Glutamatergic neuron (in vitro differentiated cells): Measurements from ENCODE around the gene FHOD3. TPM values are rescaled to one million over a fixed set of nuclear protein-coding genes. Genes with fewer than 3 reads are reported as not detected.
A peak's percentile ranks its signal among the peaks of the same experiment; 100 is the strongest.

ENCODE experiments used
- DNase-seq: peaks from one replicate; pipeline ENCODE4 v3.0.0; 2022
- H3K27ac Mint-ChIP-seq: one replicate; pipeline ENCODE4 v1.8.0; 2020; ENCODE audit warnings: mild to moderate bottlenecking, mixed read lengths, inconsistent platforms; ENCODE audit not compliant: unreplicated experiment
- H3K27me3 Mint-ChIP-seq: one replicate; pipeline ENCODE4 v1.8.0; 2020; ENCODE audit warnings: mild to moderate bottlenecking, moderate library complexity, mixed read lengths, inconsistent platforms; ENCODE audit not compliant: unreplicated experiment
- H3K36me3 Mint-ChIP-seq: one replicate; pipeline ENCODE4 v1.8.0; 2020; ENCODE audit warnings: mild to moderate bottlenecking, mixed read lengths, inconsistent platforms; ENCODE audit not compliant: unreplicated experiment
- H3K4me1 Mint-ChIP-seq: one replicate; pipeline ENCODE4 v1.8.0; 2020; ENCODE audit warnings: mild to moderate bottlenecking, low read depth, mixed read lengths, inconsistent platforms; ENCODE audit not compliant: unreplicated experiment
- H3K4me3 Mint-ChIP-seq: one replicate; pipeline ENCODE4 v1.8.0; 2020; ENCODE audit warnings: mild to moderate bottlenecking, mixed read lengths, inconsistent platforms; ENCODE audit not compliant: unreplicated experiment
- H3K9me3 Mint-ChIP-seq: one replicate; pipeline ENCODE4 v1.8.0; 2020; ENCODE audit warnings: mild to moderate bottlenecking, moderate library complexity, mixed read lengths, inconsistent platforms; ENCODE audit not compliant: unreplicated experiment
- total RNA-seq: library from RNA; stranded (reverse); fragmentation: NEBNext Ultra II Directional; extraction: Animal tissue kit (Norgen Biotek cat#: 25700); gene quantifications from one replicate; pipeline ENCODE4 v1.2.1, GENCODE V29; 2021; ENCODE audit not compliant: unreplicated experiment
- TF ChIP-seq, protein P1 (sequence below): fragments of 200-600 bp; sonication (generic); IDR thresholded peaks from one replicate; pipeline ENCODE4 v1.5.0; 2021; ENCODE audit not compliant: partially characterized antibody, unreplicated experiment

Gene FHOD3
- total RNA-seq, 1 donor from 2014 or later: 21.2 TPM

DNA sequence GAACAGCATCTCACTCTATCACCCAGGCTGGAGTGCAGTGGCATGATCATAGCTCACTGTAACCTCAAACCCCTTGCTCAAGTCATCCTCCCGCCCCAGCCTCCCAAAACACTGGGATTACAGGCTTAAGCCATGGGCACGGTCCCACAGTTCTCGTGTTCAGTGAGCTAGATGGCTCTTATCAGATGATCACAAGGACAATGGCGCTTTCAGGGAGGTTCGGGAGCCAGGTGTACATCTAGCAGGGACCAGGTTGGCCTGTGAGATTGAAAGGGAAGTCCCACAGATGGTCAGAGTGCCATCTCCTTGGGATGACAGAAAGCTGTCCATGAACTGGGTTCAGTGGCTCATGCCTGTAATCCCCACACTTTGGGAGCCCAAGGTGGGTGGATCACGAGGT is 14.1 kb upstream of the FHOD3 start:
- Mint-ChIP-seq H3K9me3 (peaks cover 1% of the 10 kb centered on the region), H3K4me1 (no peaks in the 10 kb centered on the region), H3K4me3 (no peak overlapping the region), H3K36me3 (peaks cover 2% of the 10 kb centered on the region), H3K27ac (no peak overlapping the region), H3K27me3 (peaks cover 3% of the 10 kb centered on the region)
- no peak for DNase-seq
- TF ChIP-seq, protein P1, sequence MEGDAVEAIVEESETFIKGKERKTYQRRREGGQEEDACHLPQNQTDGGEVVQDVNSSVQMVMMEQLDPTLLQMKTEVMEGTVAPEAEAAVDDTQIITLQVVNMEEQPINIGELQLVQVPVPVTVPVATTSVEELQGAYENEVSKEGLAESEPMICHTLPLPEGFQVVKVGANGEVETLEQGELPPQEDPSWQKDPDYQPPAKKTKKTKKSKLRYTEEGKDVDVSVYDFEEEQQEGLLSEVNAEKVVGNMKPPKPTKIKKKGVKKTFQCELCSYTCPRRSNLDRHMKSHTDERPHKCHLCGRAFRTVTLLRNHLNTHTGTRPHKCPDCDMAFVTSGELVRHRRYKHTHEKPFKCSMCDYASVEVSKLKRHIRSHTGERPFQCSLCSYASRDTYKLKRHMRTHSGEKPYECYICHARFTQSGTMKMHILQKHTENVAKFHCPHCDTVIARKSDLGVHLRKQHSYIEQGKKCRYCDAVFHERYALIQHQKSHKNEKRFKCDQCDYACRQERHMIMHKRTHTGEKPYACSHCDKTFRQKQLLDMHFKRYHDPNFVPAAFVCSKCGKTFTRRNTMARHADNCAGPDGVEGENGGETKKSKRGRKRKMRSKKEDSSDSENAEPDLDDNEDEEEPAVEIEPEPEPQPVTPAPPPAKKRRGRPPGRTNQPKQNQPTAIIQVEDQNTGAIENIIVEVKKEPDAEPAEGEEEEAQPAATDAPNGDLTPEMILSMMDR: no peak

DNA sequence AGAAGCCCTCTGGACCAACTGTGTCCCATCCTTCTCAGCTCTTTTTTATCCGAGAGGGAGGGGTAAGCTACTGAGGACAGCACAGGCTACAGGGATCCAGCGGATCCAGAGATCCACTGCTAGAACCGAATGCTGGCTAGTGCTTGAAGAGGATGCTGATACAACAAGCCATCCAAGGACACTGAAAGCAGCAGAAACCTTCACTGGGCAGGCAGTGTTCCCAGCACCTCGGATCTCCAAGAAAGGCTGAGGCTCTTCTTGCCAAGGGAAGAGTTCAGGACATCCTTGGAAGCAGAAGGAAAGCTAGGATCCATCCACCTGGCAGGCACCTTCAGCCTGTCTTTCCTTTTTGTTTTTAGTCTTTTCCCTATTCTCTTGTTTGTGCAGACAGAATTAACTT is 13.2 kb upstream of the FHOD3 start:
- TF ChIP-seq, protein P1: no peak
- Mint-ChIP-seq H3K4me1 (no peaks in the 10 kb centered on the region), H3K27me3 (peaks cover 3% of the 10 kb centered on the region)

DNA sequence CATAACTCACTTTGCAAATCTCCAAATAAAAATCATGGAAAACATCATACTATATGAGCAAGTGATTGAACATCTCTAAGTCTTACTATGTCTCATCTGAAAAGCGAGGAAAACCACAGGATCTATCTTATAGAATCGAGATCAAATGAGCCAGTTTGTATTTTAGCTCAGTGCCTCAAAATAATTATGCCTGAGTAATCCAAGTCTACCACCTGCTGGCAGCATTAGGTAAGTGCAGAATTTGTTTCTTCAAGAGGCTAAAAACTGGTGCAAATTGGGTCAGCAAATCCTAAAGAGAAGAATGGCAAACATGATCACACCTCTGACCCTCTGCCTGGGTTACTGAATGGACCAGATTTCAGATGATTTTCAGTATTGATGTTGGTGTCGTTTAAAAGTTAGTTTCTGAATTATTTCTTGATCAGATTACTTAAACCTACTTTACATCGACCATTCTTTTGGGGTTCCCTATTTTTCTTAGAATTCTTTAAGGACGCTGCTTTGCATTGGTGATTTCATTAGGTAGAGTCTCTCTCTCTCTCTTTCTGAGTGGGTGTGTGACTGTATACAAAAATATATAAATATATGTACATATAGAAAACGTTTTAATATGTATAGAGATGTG is 12.7 kb upstream of the FHOD3 start:
- Mint-ChIP-seq H3K9me3 (peaks cover 4% of the 10 kb centered on the region), H3K4me1 (no peaks in the 10 kb centered on the region)
- no peak for DNase-seq

More for the DNA sequence above, 13.2 kb upstream of the FHOD3 start:
- H3K4me3 Mint-ChIP-seq: no peak overlapping the region
- peaks cover 6% of the 10 kb centered on the region for H3K36me3 Mint-ChIP-seq
- H3K9me3 Mint-ChIP-seq: peaks cover 4% of the 10 kb centered on the region
- DNase-seq: no peak
- H3K27ac Mint-ChIP-seq: no peak overlapping the region

DNA sequence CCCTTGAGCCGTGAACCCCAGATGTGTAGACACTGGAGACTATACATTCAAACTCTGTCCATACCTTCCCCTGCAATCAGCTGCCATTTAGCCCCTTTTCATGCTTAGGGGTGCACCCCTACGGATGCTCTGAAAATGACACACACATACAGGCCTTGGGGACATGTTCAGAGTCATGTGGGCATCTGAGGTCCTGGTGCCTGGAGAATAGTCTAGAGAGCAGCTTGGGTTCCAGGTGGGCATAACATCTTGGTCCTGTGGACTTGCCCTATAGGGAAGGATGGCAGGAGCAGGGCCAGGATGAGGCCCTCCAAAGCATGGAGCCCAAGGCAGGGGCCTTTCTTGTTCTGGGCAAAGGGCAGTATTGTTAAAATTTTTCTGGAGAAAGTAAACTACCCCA is 9.9 kb upstream of the FHOD3 start:
- peaks cover 3% of the 10 kb centered on the region for H3K27me3 Mint-ChIP-seq
- H3K4me3 Mint-ChIP-seq: no peak overlapping the region
- peaks cover 6% of the 10 kb centered on the region for H3K36me3 Mint-ChIP-seq
- no peak for DNase-seq
- no peaks in the 10 kb centered on the region for H3K4me1 Mint-ChIP-seq
- H3K27ac Mint-ChIP-seq: no peak overlapping the region
- TF ChIP-seq, protein P1: no peak
- H3K9me3 Mint-ChIP-seq: peaks cover 4% of the 10 kb centered on the region

More for the DNA sequence above, 12.7 kb upstream of the FHOD3 start:
- no peak overlapping the region for H3K4me3 Mint-ChIP-seq
- H3K27ac Mint-ChIP-seq: no peak overlapping the region
- H3K27me3 Mint-ChIP-seq: peaks cover 3% of the 10 kb centered on the region
- peaks cover 6% of the 10 kb centered on the region for H3K36me3 Mint-ChIP-seq
- TF ChIP-seq, protein P1: peak; percentile 93

DNA sequence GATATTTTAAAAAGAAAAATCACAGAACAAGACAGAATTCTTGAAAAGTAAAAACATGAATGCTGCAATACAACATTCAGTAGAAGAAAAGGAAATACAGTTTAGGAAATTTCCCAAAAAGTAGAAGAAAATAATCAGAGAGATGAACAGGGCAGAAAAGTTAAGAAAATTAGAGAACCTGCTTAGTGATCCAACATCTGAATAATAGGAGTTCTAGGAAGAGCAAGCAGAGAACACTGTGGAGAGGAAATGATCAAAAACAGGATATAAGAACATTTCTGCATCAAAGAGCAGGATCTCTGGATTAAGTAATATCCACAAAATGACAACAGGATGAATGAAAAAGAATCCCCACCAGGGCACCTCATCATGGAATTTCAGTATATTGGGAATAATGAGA is 8.8 kb upstream of the FHOD3 start:
- Mint-ChIP-seq H3K4me1 (no peaks in the 10 kb centered on the region), H3K27me3 (peaks cover 3% of the 10 kb centered on the region), H3K27ac (no peak overlapping the region), H3K9me3 (peaks cover 4% of the 10 kb centered on the region), H3K4me3 (no peak overlapping the region), H3K36me3 (peaks cover 6% of the 10 kb centered on the region)
- TF ChIP-seq, protein P1: no peak
- DNase-seq: no peak
